Ovary (tissue), 9 donors: ENCODE measurements around the gene EFHD1. TPM values are rescaled to one million over a fixed set of nuclear protein-coding genes. Genes with fewer than 3 reads are reported as not detected.

Experiments used
- DNase-seq, 5 donors: peaks; one replicate each; pipeline ENCODE4 v3.0.0-alpha.2; 2019 to 2020
- H3K27ac ChIP-seq, 2 donors: fragments of 200-600 bp; one replicate each; pipeline versions ENCODE4 v1.5.1 to v1.8.0; 2019 to 2022
- H3K27me3 ChIP-seq: fragments of 200-600 bp; one replicate; pipeline ENCODE4 v1.8.0; 2022
- H3K36me3 ChIP-seq: fragments of 200-600 bp; sonication (generic); one replicate; pipeline ENCODE4 v1.5.1; 2019
- H3K4me1 ChIP-seq: one replicate; pipeline ENCODE4 v1.8.1; 2013; ENCODE audit warnings: mild to moderate bottlenecking, moderate library complexity; ENCODE audit not compliant: insufficient read depth
- H3K4me3 ChIP-seq: fragments of 200-600 bp; sonication (generic); one replicate; pipeline ENCODE4 v1.5.1; 2017
- H3K9me3 ChIP-seq, 2 donors: fragments of 200-600 bp in 1 of 2; sonication (generic) in 1 of 2; one replicate each; pipeline versions ENCODE4 v1.5.1 to v1.8.1; 2013 to 2019; ENCODE audit warnings: mild to moderate bottlenecking in 1 of 2, moderate library complexity in 1 of 2
- EP300 ChIP-seq: sonication (generic); formaldehyde crosslinking; IDR thresholded peaks from one replicate; pipeline ENCODE4 v1.6.1; 2017; ENCODE audit warnings: antibody characterized with exemption
- POLR2A ChIP-seq: fragments of 450-650 bp; IDR thresholded peaks from one replicate; pipeline ENCODE4 v1.6.1; 2017; ENCODE audit warnings: antibody characterized with exemption, mild to moderate bottlenecking, moderate library complexity
- WGBS, 3 donors: extraction: QIAGEN DNeasy Blood & Tissue Kit in 1 of 3; methylation state at CpG; one replicate each; pipeline versions ENCODE4 v1.1.5 to v1.1.7; 2013 to 2017; 5-methylcytosine and 5-hydroxymethylcytosine counted together
- intact Hi-C, 4 donors: fragments of 100-400 bp; cut with DNase I; formaldehyde crosslinking; loops; one replicate each; pipeline versions ENCODE4 v1.11.0 to v1.15.1; 2022 to 2023
- polyA plus RNA-seq, 2 donors: library from polyadenylated mRNA; stranded (reverse); fragments of 200-250 nt in 1 of 2; fragments of 350-450 nt in 1 of 2; fragmentation: Illumina TruSeq in 1 of 2; extraction: RNeasy Lipid Tissue Mini Kit (QIAGEN cat#74804) in 1 of 2; gene quantifications; one replicate each; pipeline ENCODE4 v1.2.3, GENCODE V29; 2013 to 2014
- total RNA-seq, 7 donors: library from RNA; depleted of rRNA in 2 of 7; stranded (reverse); fragments of >200 nt in 2 of 7; fragmentation: NEBNext Ultra II Directional in 3 of 7; extraction: Animal tissue kit (Norgen Biotek cat#: 25700) in 3 of 7; gene quantifications; one replicate each; pipeline versions ENCODE4 v1.1.0 to v1.2.4, GENCODE V29; 2016 to 2023
- TF ChIP-seq, protein P1 (sequence below), 3 donors: fragments of 450-650 bp in 2 of 3; fragments of 200-600 bp in 1 of 3; IDR thresholded peaks; one replicate each; pipeline versions ENCODE4 v1.5.1 to v1.8.0; 2016 to 2022; ENCODE audit warnings: antibody characterized with exemption in 3 of 3, mild to moderate bottlenecking in 1 of 3
- donor health status: DM: no; HTN: no; CAD: no; lungs with moderate emphysema.
- donor health status: DM: no; HTN: no; CAD: no.
- donor health status: Bipolar disorder and iron deficiency.
- donor health status: DM: yes; HTN: yes; CAD: no.
- donor health status: DM: no; HTN: no; CAD: no.
- donor health status: DM: yes; HTN: yes; CAD: no.

EFHD1 gene
- total and polyA plus RNA-seq, 9 donors = 14.8 to 154 (median 50.2) TPM

GRCh38 chr2:232588031-232588430, 45.4 kb upstream of the EFHD1 start:
- H3K36me3 ChIP-seq = no peaks in the 10 kb centered on the region
- WGBS, 3 donors = 85 to 92% (median 92%) methylated on average over 8 of the region's 8 CpGs
- no peak overlapping the region for H3K27ac ChIP-seq
- H3K4me1 ChIP-seq = no peaks in the 10 kb centered on the region
- no peak overlapping the region for H3K4me3 ChIP-seq
- intact Hi-C loops = no loop called here
- no peaks in the 10 kb centered on the region for H3K9me3 ChIP-seq
- H3K27me3 ChIP-seq = no peaks in the 10 kb centered on the region
- DNase-seq = no peak
- TF ChIP-seq POLR2A (no peak), EP300 (no peak)
- TF ChIP-seq, protein P1, sequence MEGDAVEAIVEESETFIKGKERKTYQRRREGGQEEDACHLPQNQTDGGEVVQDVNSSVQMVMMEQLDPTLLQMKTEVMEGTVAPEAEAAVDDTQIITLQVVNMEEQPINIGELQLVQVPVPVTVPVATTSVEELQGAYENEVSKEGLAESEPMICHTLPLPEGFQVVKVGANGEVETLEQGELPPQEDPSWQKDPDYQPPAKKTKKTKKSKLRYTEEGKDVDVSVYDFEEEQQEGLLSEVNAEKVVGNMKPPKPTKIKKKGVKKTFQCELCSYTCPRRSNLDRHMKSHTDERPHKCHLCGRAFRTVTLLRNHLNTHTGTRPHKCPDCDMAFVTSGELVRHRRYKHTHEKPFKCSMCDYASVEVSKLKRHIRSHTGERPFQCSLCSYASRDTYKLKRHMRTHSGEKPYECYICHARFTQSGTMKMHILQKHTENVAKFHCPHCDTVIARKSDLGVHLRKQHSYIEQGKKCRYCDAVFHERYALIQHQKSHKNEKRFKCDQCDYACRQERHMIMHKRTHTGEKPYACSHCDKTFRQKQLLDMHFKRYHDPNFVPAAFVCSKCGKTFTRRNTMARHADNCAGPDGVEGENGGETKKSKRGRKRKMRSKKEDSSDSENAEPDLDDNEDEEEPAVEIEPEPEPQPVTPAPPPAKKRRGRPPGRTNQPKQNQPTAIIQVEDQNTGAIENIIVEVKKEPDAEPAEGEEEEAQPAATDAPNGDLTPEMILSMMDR (IDR thresholded peaks at IDR 0.05) = no peak

DNA sequence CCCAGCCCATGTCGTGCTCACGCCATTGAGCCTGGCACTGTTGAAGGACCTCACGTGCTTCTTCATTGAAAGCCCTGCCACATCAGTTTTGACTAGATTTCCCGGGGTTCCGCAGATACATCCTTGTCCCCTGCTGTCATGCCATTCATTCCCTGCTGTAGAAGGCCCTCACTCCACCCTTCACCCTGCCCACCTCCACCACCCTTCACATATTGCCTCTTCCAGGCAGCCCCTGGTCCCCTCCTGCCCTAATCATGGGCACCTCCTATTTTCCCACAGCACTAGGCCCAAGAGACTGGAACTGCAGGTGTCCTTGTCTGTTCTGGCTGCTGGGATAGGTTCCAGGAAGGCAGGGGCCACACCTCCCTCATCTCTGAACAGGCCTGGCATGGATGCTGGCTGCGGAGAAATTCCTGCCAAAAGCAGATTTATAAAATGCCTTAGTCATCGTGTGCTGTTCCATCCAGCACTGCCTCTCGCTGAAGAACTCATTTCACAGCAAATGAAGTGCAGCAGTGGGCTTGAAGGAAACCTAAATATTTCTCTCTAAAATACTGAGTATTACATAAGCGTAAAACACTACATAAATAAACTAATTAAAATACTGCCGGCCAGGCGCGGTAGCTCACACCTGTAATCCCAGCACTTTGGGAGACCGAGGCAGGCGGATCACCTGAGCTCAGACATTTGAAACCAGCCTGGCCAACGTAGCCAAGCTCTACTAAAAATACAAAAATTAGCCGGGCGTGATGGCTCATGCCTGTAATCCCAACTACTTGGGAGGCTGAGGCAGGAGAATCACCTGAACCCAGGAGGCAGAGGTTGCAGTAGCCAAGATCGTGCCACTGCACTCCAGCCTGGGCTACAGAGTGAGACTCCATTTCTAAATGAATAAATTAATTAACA, 44.5 kb upstream of the EFHD1 start:
- H3K4me1 ChIP-seq = no peaks in the 10 kb centered on the region
- H3K36me3 ChIP-seq = no peaks in the 10 kb centered on the region
- H3K27ac ChIP-seq = no peak overlapping the region
- TF ChIP-seq, protein P1 (IDR thresholded peaks at IDR 0.05) = no peak
- TF ChIP-seq POLR2A = no peak
- no peak for TF ChIP-seq EP300
- peak in 2 of 5 donors; percentile 41 to 55 for DNase-seq
- H3K9me3 ChIP-seq = no peaks in the 10 kb centered on the region
- 61 to 70% (median 68%) methylated on average over 18 of the region's 18 CpGs for WGBS, 3 donors
- intact Hi-C loops = no loop called here
- H3K27me3 ChIP-seq = no peaks in the 10 kb centered on the region
- no peak overlapping the region for H3K4me3 ChIP-seq

DNA sequence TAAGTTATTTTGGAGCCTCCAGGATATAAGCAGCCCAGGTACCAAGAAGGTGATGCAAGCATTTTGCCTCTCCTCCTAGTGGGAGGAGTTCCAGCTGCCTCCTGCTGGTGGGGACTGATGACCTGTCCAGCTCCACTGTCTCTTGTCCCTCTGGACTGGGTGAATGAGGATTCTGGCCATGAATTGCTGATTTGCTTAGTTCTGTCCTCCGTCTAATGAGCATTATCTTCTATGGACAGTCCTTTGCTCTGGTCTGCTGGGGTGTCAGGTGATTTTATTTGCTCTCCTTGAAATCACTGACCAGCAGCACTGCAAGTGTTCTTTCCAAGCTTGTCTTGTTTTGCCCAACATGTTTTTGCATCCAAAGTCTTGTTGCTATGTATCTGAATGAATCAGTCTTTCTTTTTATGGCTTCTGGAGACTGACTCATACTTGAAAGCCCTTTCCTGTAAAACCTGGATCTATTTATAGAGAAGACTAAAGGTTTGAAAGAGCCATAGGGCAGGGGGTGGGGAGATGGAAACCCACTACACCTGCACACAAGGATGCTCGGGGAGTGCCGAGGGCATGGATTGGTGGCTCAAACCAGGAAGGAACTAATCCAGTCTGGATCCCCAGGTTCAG, 40.5 kb upstream of the EFHD1 start:
- no peak for TF ChIP-seq POLR2A
- TF ChIP-seq, protein P1 (IDR thresholded peaks at IDR 0.05) = no peak
- TF ChIP-seq EP300 = no peak
- 84 to 92% (median 92%) methylated on average over 3 of the region's 3 CpGs for WGBS, 3 donors
- Histone ChIP-seq H3K9me3 (no peaks in the 10 kb centered on the region), H3K27me3 (no peaks in the 10 kb centered on the region), H3K36me3 (no peaks in the 10 kb centered on the region), H3K27ac (no peak overlapping the region), H3K4me1 (no peaks in the 10 kb centered on the region), H3K4me3 (no peak overlapping the region)
- intact Hi-C loops = no loop called here
- DNase-seq = no peak

DNA sequence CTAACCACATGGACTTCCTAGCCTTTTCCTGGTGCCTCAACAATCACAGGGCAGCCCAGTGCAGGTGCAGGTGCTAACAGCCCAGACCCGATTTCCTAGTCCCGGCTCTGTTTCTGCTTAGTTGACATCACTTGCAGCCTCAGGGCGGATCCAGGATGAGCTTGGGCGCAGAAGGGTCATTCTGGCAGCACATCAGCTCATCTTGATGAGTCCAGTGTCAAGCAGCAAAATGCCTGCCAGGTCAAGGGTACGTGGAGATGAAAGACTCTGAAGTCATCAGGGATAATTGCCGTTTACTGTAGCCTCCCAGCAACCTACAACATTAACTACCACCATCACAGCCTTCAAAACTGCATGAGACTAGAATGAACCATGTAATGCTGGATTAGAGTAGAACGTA, 39.4 kb upstream of the EFHD1 start:
- H3K9me3 ChIP-seq = no peaks in the 10 kb centered on the region
- DNase-seq = no peak
- no peak overlapping the region for H3K4me3 ChIP-seq
- no peaks in the 10 kb centered on the region for H3K27me3 ChIP-seq
- intact Hi-C loops = no loop called here
- no peaks in the 10 kb centered on the region for H3K4me1 ChIP-seq
- H3K36me3 ChIP-seq = no peaks in the 10 kb centered on the region
- no peak for TF ChIP-seq POLR2A
- TF ChIP-seq, protein P1 (IDR thresholded peaks at IDR 0.05) = no peak
- TF ChIP-seq EP300 = no peak
- no peak overlapping the region for H3K27ac ChIP-seq
- WGBS, 3 donors = 84 to 92% (median 90%) methylated on average over 7 of the region's 7 CpGs
